HAP-1 (cell line): ENCODE results near the gene ARSK.
A peak's percentile ranks its signal among the peaks of the same experiment; 100 is the strongest.

Source experiments
- DNase-seq, 2 experiments: peaks; one replicate each; pipeline ENCODE4 v3.0.0-alpha.2; 2016 to 2020; ENCODE audit warnings: low spot score in 2 of 2
- H3K27me3 ChIP-seq: fragments of 250-450 bp; sonication (Bioruptor Pico); 2 replicates; pipeline ENCODE4 v1.5.1; 2020; ENCODE audit warnings: low read depth, mild to moderate bottlenecking, moderate library complexity
- H3K36me3 ChIP-seq: fragments of 250-450 bp; sonication (Bioruptor Pico); replicated peaks from 2 replicates; pipeline ENCODE4 v1.5.1; 2020; ENCODE audit warnings: mild to moderate bottlenecking
- H3K4me1 ChIP-seq: fragments of 250-450 bp; sonication (Bioruptor Pico); 2 replicates; pipeline ENCODE4 v1.5.1; 2020; ENCODE audit warnings: mild to moderate bottlenecking
- H3K4me3 ChIP-seq: fragments of 250-450 bp; sonication (Bioruptor Pico); 2 replicates; pipeline ENCODE4 v1.5.1; 2020; ENCODE audit warnings: mild to moderate bottlenecking, moderate library complexity
- H3K9me3 ChIP-seq: fragments of 250-450 bp; sonication (Bioruptor Pico); 2 replicates; pipeline ENCODE4 v1.5.1; 2020; ENCODE audit warnings: mild to moderate bottlenecking, moderate library complexity
- in situ Hi-C: fragments of 300-500 bp; cut with MboI; formaldehyde crosslinking; loops from 3 replicates; pipeline ENCODE4 v1.14.3; 2020; ENCODE audit warnings: low sequenced_read_pairs, inconsistent platforms, mixed read lengths

The ARSK gene

GRCh38 chr5:95554647-95555548 is at the start of gene ARSK, which contains the start of gene SKIC3:
ARSK (plus strand) TSS chr5:95555101; CDS start chr5:95555279, 178 bp downstream.
SKIC3 (minus strand) TSS chr5:95554977; CDS start chr5:95547150, 7,827 bp downstream.
- in situ Hi-C loops: no loop called here
- Histone ChIP-seq H3K27me3 (no peaks in the 10 kb centered on the region), H3K4me1 (peaks cover 15% of the 10 kb centered on the region), H3K9me3 (no peaks in the 10 kb centered on the region), H3K36me3 (peaks cover 2% of the 10 kb centered on the region), H3K4me3 (peak within 1 kb of the TSS; percentile 79)
- DNase-seq: peak; percentile 92 to 96

GRCh38 chr5:95508550-95508949 is 46.4 kb upstream of the ARSK start:
- Histone ChIP-seq H3K36me3 (peaks cover 65% of the 10 kb centered on the region), H3K4me3 (no peak overlapping the region), H3K27me3 (no peaks in the 10 kb centered on the region), H3K9me3 (no peaks in the 10 kb centered on the region), H3K4me1 (no peaks in the 10 kb centered on the region)
- in situ Hi-C loops: no loop called here
- no peak for DNase-seq

GRCh38 chr5:95511606-95512005 is 43.3 kb upstream of the ARSK start:
- Histone ChIP-seq H3K27me3 (no peaks in the 10 kb centered on the region), H3K4me3 (no peak overlapping the region), H3K36me3 (peaks cover 68% of the 10 kb centered on the region), H3K9me3 (no peaks in the 10 kb centered on the region), H3K4me1 (no peaks in the 10 kb centered on the region)
- in situ Hi-C loops: no loop called here
- no peak for DNase-seq

- H3K9me3 ChIP-seq: no peaks in the 10 kb centered on the region
Observed at GRCh38 chr5:95518417-95518816, 36.5 kb upstream of the ARSK start.

GRCh38 chr5:95519151-95519550 is 35.8 kb upstream of the ARSK start:
- no peaks in the 10 kb centered on the region for H3K27me3 ChIP-seq
- in situ Hi-C loops: no loop called here
- no peak for DNase-seq
- no peaks in the 10 kb centered on the region for H3K9me3 ChIP-seq
- no peak overlapping the region for H3K4me3 ChIP-seq
- H3K36me3 ChIP-seq: peaks cover 29% of the 10 kb centered on the region
- H3K4me1 ChIP-seq: peaks cover 6% of the 10 kb centered on the region; the same call in 1 of the 2 replicates

More at GRCh38 chr5:95518417-95518816, 36.5 kb upstream of the ARSK start:
- in situ Hi-C loops: no loop called here
- H3K4me3 ChIP-seq: no peak overlapping the region
- no peak for DNase-seq
- H3K4me1 ChIP-seq: peaks cover 6% of the 10 kb centered on the region; the same call in 1 of the 2 replicates
- no peaks in the 10 kb centered on the region for H3K27me3 ChIP-seq
- peaks cover 35% of the 10 kb centered on the region for H3K36me3 ChIP-seq

GRCh38 chr5:95519681-95520080 is 35.2 kb upstream of the ARSK start:
- H3K4me1 ChIP-seq: peaks cover 6% of the 10 kb centered on the region; the same call in 1 of the 2 replicates
- peaks cover 28% of the 10 kb centered on the region for H3K36me3 ChIP-seq
- no peak for DNase-seq
- H3K9me3 ChIP-seq: no peaks in the 10 kb centered on the region
- H3K27me3 ChIP-seq: no peaks in the 10 kb centered on the region
- in situ Hi-C loops: no loop called here
- no peak overlapping the region for H3K4me3 ChIP-seq

- Histone ChIP-seq H3K36me3 (peaks cover 27% of the 10 kb centered on the region), H3K4me1 (peaks cover 6% of the 10 kb centered on the region; the same call in 1 of the 2 replicates), H3K4me3 (no peak overlapping the region), H3K27me3 (no peaks in the 10 kb centered on the region), H3K9me3 (no peaks in the 10 kb centered on the region)
- no peak for DNase-seq
- in situ Hi-C loops: no loop called here
Observed at GRCh38 chr5:95520206-95520605, 34.7 kb upstream of the ARSK start.

- H3K4me1 ChIP-seq: peaks cover 6% of the 10 kb centered on the region; the same call in 1 of the 2 replicates
- no peak for DNase-seq
- no peaks in the 10 kb centered on the region for H3K27me3 ChIP-seq
- in situ Hi-C loops: no loop called here
- H3K9me3 ChIP-seq: no peaks in the 10 kb centered on the region
- no peak overlapping the region for H3K4me3 ChIP-seq
- H3K36me3 ChIP-seq: peaks cover 25% of the 10 kb centered on the region
Observed at GRCh38 chr5:95524423-95524822, 30.5 kb upstream of the ARSK start.

- Histone ChIP-seq H3K4me1 (peaks cover 6% of the 10 kb centered on the region), H3K36me3 (peaks cover 30% of the 10 kb centered on the region), H3K27me3 (no peaks in the 10 kb centered on the region), H3K9me3 (no peaks in the 10 kb centered on the region), H3K4me3 (no peak overlapping the region)
- in situ Hi-C loops: no loop called here
- DNase-seq: no peak
Observed at GRCh38 chr5:95526871-95527270, 28.0 kb upstream of the ARSK start.

GRCh38 chr5:95528565-95528964 is 26.3 kb upstream of the ARSK start:
- Histone ChIP-seq H3K36me3 (peaks cover 30% of the 10 kb centered on the region), H3K9me3 (no peaks in the 10 kb centered on the region), H3K4me1 (peaks cover 17% of the 10 kb centered on the region), H3K4me3 (no peak overlapping the region), H3K27me3 (no peaks in the 10 kb centered on the region)
- no peak for DNase-seq
- in situ Hi-C loops: no loop called here

GRCh38 chr5:95530416-95530815 is 24.5 kb upstream of the ARSK start:
- in situ Hi-C loops: no loop called here
- Histone ChIP-seq H3K36me3 (peaks cover 25% of the 10 kb centered on the region), H3K4me3 (no peak overlapping the region), H3K4me1 (peaks cover 21% of the 10 kb centered on the region), H3K9me3 (no peaks in the 10 kb centered on the region), H3K27me3 (no peaks in the 10 kb centered on the region)
- no peak for DNase-seq

- Histone ChIP-seq H3K4me3 (no peak overlapping the region), H3K36me3 (peaks cover 32% of the 10 kb centered on the region), H3K4me1 (peaks cover 21% of the 10 kb centered on the region), H3K9me3 (no peaks in the 10 kb centered on the region), H3K27me3 (no peaks in the 10 kb centered on the region)
- no peak for DNase-seq
- in situ Hi-C loops: no loop called here
Observed at GRCh38 chr5:95531491-95531890, 23.4 kb upstream of the ARSK start.

- H3K36me3 ChIP-seq: peaks cover 31% of the 10 kb centered on the region
Observed at GRCh38 chr5:95532415-95532814, 22.5 kb upstream of the ARSK start.

GRCh38 chr5:95533106-95533505 is 21.8 kb upstream of the ARSK start:
- H3K4me3 ChIP-seq: no peak overlapping the region
- DNase-seq: peak; percentile 37 to 58
- peaks cover 34% of the 10 kb centered on the region for H3K36me3 ChIP-seq
- H3K27me3 ChIP-seq: no peaks in the 10 kb centered on the region
- no peaks in the 10 kb centered on the region for H3K9me3 ChIP-seq
- in situ Hi-C loops: no loop called here
- H3K4me1 ChIP-seq: peaks cover 21% of the 10 kb centered on the region

More at GRCh38 chr5:95532415-95532814, 22.5 kb upstream of the ARSK start:
- no peak for DNase-seq
- Histone ChIP-seq H3K4me1 (peaks cover 21% of the 10 kb centered on the region), H3K4me3 (no peak overlapping the region), H3K9me3 (no peaks in the 10 kb centered on the region), H3K27me3 (no peaks in the 10 kb centered on the region)
- in situ Hi-C loops: no loop called here
